WTC11 (cell line): ENCODE results near the gene PCBP3. TPM values are rescaled to one million over a fixed set of nuclear protein-coding genes. Genes with fewer than 3 reads are reported as not detected.

Experiments
- ATAC-seq: fragments of 200-7000 bp; cut with Tn5 transposase; 2 replicates; pipeline ENCODE4 v1.10.0; 2021; ENCODE audit warnings: mild to moderate bottlenecking, moderate library complexity
- CTCF ChIA-PET: fragments of 300-600 bp; sonication (Branson Sonifier 250); formaldehyde crosslinking; loops from one replicate; lab custom pipeline; 2021; ENCODE audit warnings: antibody characterized with exemption; lab: Charles Lee
- POLR2A ChIA-PET: fragments of 350-600 bp; sonication (Branson Sonifier 250); formaldehyde crosslinking; loops from one replicate; lab custom pipeline; 2021; ENCODE audit warnings: antibody characterized with exemption; lab: Charles Lee
- DNase-seq: peaks from one replicate; pipeline ENCODE4 v3.0.0; 2021; ENCODE audit warnings: low spot score
- H3K27ac Mint-ChIP-seq: 2 replicates; pipeline ENCODE4 v1.8.0; 2021; ENCODE audit warnings: mixed read lengths
- H3K27me3 Mint-ChIP-seq: 2 replicates; pipeline ENCODE4 v1.8.0; 2021; ENCODE audit warnings: low read depth, mild to moderate bottlenecking, moderate library complexity, mixed read lengths
- H3K36me3 Mint-ChIP-seq: 2 replicates; pipeline ENCODE4 v1.8.0; 2021; ENCODE audit warnings: mixed read lengths
- H3K4me1 Mint-ChIP-seq: 2 replicates; pipeline ENCODE4 v1.8.0; 2022; ENCODE audit warnings: mixed read lengths
- H3K4me3 Mint-ChIP-seq: 2 replicates; pipeline ENCODE4 v1.8.0; 2021; ENCODE audit warnings: mild to moderate bottlenecking, moderate library complexity, mixed read lengths
- H3K9me3 Mint-ChIP-seq: 2 replicates; pipeline ENCODE4 v1.8.0; 2021; ENCODE audit warnings: mixed read lengths
- CREB1 ChIP-seq: sonication (generic); formaldehyde crosslinking; IDR thresholded peaks from 2 replicates; pipeline ENCODE4 v1.8.0; 2023; ENCODE audit warnings: mild to moderate bottlenecking, missing genetic modification reagents
- E2F1 ChIP-seq: sonication (generic); formaldehyde crosslinking; IDR thresholded peaks from 2 replicates; pipeline ENCODE4 v1.8.0; 2022; ENCODE audit warnings: mild to moderate bottlenecking, missing genetic modification reagents
- GRHL2 ChIP-seq: fragments of 250-450 bp; sonication (Bioruptor Pico); IDR thresholded peaks from 2 replicates; pipeline ENCODE4 v1.8.0; 2022; ENCODE audit warnings: mild to moderate bottlenecking, moderate library complexity; ENCODE audit not compliant: insufficient replicate concordance, severe bottlenecking
- HMGA2 ChIP-seq: fragments of 250-450 bp; sonication (Bioruptor Pico); IDR thresholded peaks from 2 replicates; pipeline ENCODE4 v1.4.0; 2021; ENCODE audit warnings: mild to moderate bottlenecking, moderate library complexity
- JUN ChIP-seq: sonication (generic); formaldehyde crosslinking; IDR thresholded peaks from 2 replicates; pipeline ENCODE4 v1.8.0; 2023; ENCODE audit warnings: mild to moderate bottlenecking, missing genetic modification reagents
- NFATC4 ChIP-seq: fragments of 250-450 bp; sonication (Bioruptor Pico); IDR thresholded peaks from 2 replicates; pipeline ENCODE4 v1.9.0; 2021; ENCODE audit warnings: mild to moderate bottlenecking
- NR3C1 ChIP-seq: sonication (generic); formaldehyde crosslinking; conservative IDR thresholded peaks from 2 replicates; pipeline ENCODE4 v1.8.1; 2023; ENCODE audit warnings: low read depth, mild to moderate bottlenecking, missing genetic modification reagents
- SMAD3 ChIP-seq: sonication (generic); formaldehyde crosslinking; IDR thresholded peaks from 2 replicates; pipeline ENCODE4 v1.8.0; 2022; ENCODE audit warnings: missing genetic modification reagents, mild to moderate bottlenecking, borderline replicate concordance
- TEAD4 ChIP-seq: sonication (generic); formaldehyde crosslinking; IDR thresholded peaks from 2 replicates; pipeline ENCODE4 v1.8.0; 2022; ENCODE audit warnings: mild to moderate bottlenecking, missing genetic modification reagents
- ZBTB21 ChIP-seq: sonication (generic); formaldehyde crosslinking; IDR thresholded peaks from 2 replicates; pipeline ENCODE4 v1.8.1; 2023; ENCODE audit warnings: mild to moderate bottlenecking, missing genetic modification reagents, borderline replicate concordance
- ZBTB43 ChIP-seq: sonication (generic); formaldehyde crosslinking; IDR thresholded peaks from 2 replicates; pipeline ENCODE4 v1.8.1; 2023; ENCODE audit warnings: mild to moderate bottlenecking, missing genetic modification reagents
- ZSCAN18 ChIP-seq: fragments of 250-450 bp; sonication (Bioruptor Pico); IDR thresholded peaks from 2 replicates; pipeline ENCODE4 v2.1.2; 2022; ENCODE audit warnings: mild to moderate bottlenecking, moderate library complexity
- total RNA-seq: library from RNA; stranded (reverse); gene quantifications from 3 replicates; pipeline ENCODE4 v1.2.3, GENCODE V29; 2021
- TF ChIP-seq, protein P1 (sequence below): sonication (generic); formaldehyde crosslinking; IDR thresholded peaks from 2 replicates; pipeline ENCODE4 v1.8.0; 2023; ENCODE audit warnings: mild to moderate bottlenecking, missing genetic modification reagents
- TF ChIP-seq, protein P2 (sequence below): fragments of 250-450 bp; sonication (Bioruptor Pico); IDR thresholded peaks from 2 replicates; pipeline ENCODE4 v1.9.0; 2021; ENCODE audit warnings: mild to moderate bottlenecking, borderline replicate concordance
- TF ChIP-seq, protein P3 (sequence below): sonication (generic); formaldehyde crosslinking; conservative IDR thresholded peaks from 2 replicates; pipeline ENCODE4 v1.8.1; 2022; ENCODE audit warnings: mild to moderate bottlenecking, missing genetic modification reagents

PCBP3 gene
- total RNA-seq, 1 experiment from 2014 or later = 8.5 TPM

GRCh38 chr21:45964649-45965048 lies 321.1 kb downstream of the PCBP3 start (continued):
- TF ChIP-seq E2F1 (CRISPR knock-in tag) = no peak

DNA sequence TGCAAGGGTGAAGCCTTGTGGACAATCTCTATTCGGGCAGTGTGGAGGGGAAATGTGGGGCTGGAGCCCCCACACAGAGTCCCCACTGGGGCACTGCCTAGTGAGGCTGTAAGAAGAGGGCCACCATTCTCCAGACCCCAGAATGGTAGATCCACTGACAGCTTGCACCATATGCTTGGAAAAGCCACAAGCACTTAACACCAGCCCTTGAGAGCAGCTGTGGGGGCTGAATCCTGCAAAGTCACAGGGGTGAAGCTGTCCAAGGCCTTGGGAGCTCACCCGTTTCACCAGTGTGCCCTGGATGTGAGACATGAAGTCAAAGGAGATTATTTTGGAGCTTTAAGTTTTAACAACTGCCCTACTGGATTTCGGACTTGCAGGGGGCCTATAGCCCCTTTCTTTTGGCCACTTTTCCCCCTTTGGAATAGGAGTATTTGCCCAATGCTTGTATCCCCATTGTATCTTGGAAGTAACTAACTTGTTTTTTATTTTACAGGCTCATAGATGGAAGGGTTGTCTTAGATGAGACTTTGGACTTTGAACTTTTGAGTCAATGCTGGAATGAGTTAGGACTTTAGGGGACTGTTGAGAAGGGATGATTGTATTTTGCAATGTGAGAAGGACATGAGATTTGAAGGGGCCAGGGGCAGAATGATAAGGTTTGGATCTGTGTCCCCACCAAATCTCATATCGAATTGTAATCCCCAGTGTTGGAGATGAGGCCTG lies 321.7 kb downstream of the PCBP3 start:
- Mint-ChIP-seq H3K27ac (no peak overlapping the region), H3K36me3 (peaks cover 50% of the 10 kb centered on the region), H3K27me3 (peaks cover 43% of the 10 kb centered on the region), H3K4me1 (peaks cover 2% of the 10 kb centered on the region), H3K4me3 (no peak overlapping the region), H3K9me3 (peaks cover 59% of the 10 kb centered on the region)
- DNase-seq (no peak), ATAC-seq (no peak)
- TF ChIP-seq, protein P1, sequence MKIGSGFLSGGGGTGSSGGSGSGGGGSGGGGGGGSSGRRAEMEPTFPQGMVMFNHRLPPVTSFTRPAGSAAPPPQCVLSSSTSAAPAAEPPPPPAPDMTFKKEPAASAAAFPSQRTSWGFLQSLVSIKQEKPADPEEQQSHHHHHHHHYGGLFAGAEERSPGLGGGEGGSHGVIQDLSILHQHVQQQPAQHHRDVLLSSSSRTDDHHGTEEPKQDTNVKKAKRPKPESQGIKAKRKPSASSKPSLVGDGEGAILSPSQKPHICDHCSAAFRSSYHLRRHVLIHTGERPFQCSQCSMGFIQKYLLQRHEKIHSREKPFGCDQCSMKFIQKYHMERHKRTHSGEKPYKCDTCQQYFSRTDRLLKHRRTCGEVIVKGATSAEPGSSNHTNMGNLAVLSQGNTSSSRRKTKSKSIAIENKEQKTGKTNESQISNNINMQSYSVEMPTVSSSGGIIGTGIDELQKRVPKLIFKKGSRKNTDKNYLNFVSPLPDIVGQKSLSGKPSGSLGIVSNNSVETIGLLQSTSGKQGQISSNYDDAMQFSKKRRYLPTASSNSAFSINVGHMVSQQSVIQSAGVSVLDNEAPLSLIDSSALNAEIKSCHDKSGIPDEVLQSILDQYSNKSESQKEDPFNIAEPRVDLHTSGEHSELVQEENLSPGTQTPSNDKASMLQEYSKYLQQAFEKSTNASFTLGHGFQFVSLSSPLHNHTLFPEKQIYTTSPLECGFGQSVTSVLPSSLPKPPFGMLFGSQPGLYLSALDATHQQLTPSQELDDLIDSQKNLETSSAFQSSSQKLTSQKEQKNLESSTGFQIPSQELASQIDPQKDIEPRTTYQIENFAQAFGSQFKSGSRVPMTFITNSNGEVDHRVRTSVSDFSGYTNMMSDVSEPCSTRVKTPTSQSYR = no peak
- no peak for TF ChIP-seq NR3C1 (CRISPR knock-in tag)
- TF ChIP-seq SMAD3 (CRISPR knock-in tag) = no peak
- TF ChIP-seq NFATC4 = no peak
- TF ChIP-seq, protein P2, sequence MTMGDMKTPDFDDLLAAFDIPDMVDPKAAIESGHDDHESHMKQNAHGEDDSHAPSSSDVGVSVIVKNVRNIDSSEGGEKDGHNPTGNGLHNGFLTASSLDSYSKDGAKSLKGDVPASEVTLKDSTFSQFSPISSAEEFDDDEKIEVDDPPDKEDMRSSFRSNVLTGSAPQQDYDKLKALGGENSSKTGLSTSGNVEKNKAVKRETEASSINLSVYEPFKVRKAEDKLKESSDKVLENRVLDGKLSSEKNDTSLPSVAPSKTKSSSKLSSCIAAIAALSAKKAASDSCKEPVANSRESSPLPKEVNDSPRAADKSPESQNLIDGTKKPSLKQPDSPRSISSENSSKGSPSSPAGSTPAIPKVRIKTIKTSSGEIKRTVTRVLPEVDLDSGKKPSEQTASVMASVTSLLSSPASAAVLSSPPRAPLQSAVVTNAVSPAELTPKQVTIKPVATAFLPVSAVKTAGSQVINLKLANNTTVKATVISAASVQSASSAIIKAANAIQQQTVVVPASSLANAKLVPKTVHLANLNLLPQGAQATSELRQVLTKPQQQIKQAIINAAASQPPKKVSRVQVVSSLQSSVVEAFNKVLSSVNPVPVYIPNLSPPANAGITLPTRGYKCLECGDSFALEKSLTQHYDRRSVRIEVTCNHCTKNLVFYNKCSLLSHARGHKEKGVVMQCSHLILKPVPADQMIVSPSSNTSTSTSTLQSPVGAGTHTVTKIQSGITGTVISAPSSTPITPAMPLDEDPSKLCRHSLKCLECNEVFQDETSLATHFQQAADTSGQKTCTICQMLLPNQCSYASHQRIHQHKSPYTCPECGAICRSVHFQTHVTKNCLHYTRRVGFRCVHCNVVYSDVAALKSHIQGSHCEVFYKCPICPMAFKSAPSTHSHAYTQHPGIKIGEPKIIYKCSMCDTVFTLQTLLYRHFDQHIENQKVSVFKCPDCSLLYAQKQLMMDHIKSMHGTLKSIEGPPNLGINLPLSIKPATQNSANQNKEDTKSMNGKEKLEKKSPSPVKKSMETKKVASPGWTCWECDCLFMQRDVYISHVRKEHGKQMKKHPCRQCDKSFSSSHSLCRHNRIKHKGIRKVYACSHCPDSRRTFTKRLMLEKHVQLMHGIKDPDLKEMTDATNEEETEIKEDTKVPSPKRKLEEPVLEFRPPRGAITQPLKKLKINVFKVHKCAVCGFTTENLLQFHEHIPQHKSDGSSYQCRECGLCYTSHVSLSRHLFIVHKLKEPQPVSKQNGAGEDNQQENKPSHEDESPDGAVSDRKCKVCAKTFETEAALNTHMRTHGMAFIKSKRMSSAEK (CRISPR knock-in tag) = no peak
- no peak for TF ChIP-seq ZSCAN18 (CRISPR knock-in tag)
- TF ChIP-seq, protein P3, sequence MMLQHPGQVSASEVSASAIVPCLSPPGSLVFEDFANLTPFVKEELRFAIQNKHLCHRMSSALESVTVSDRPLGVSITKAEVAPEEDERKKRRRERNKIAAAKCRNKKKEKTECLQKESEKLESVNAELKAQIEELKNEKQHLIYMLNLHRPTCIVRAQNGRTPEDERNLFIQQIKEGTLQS (CRISPR knock-in tag) = no peak
- CTCF ChIA-PET = no interaction called here
- POLR2A ChIA-PET = no interaction called here

DNA sequence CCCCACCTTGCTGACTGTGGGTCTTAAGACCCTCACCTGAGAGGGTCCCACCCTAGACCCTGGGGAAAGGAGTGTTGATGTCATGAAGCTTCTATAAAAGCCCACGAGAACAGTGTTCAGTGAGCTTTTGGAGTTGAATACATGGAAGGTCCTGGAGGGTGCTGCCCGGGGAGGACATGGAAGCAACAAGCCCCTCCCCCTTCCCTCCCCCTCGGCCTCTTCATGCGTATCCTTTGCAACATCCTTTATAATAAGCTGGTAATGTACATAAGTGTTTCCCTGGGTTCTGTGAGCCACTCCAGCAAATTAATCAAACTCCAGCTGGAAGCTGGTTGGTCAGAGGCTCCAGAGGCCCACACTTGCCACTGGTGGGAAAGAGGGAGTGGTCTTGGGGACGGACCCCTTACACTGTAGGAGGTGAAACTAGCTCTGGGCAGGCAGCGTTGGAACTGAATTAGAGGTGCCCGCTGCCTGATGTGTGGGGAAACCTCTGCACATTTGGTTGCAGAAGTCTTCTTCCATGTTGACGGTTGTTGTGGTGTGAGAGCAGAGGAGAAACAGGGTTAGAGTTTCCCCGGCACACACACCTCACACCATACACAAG lies 323.4 kb downstream of the PCBP3 start:
- no peak overlapping the region for H3K27ac Mint-ChIP-seq
- DNase-seq = no peak
- ChIA-PET POLR2A (no interaction called here), CTCF (no interaction called here)
- peaks cover 34% of the 10 kb centered on the region for H3K36me3 Mint-ChIP-seq
- no peak overlapping the region for H3K4me3 Mint-ChIP-seq
- peaks cover 26% of the 10 kb centered on the region for H3K27me3 Mint-ChIP-seq
- H3K4me1 Mint-ChIP-seq = peaks cover 2% of the 10 kb centered on the region
- ATAC-seq = no peak
- peaks cover 42% of the 10 kb centered on the region for H3K9me3 Mint-ChIP-seq
- TF ChIP-seq ZBTB43 (no peak), JUN (CRISPR knock-in tag) (no peak), GRHL2 (CRISPR knock-in tag) (no peak), CREB1 (CRISPR knock-in tag) (no peak), TEAD4 (CRISPR knock-in tag) (no peak), ZBTB21 (no peak), HMGA2 (no peak)
